GM18526 (cell line): ENCODE data around the gene ZMYND15.

Experiments used
- POLR2A ChIP-seq: IDR thresholded peaks from 3 replicates; pipeline ENCODE4 v1.6.1; 2011; ENCODE audit not compliant: insufficient read length; ENCODE audit errors: extremely low read depth

ZMYND15 gene

DNA sequence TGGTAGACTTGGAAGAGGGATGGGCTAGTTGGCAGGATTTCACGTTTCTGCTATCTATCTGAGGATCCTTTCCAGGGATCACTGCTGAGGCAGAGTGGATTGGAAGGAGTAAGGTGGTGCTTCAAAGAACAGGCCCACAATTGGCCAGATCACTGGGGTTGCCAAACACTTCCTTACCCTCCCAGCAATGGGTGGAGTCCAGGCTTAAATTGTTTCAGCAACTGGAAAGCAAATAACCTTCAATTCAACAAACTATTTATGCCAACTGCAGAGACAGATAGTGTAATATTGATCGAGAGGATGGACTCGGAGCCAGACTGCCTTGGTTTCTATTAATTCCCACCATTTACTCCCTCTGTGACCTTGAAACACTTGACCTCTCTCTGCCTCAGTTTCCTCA, 27.1 kb upstream of the ZMYND15 start:
- no peak for TF ChIP-seq POLR2A

GRCh38 chr17:4715063-4715744, 24.4 kb upstream of the ZMYND15 start:
- no peak for TF ChIP-seq POLR2A

- no peak for TF ChIP-seq POLR2A
Measured at GRCh38 chr17:4716081-4716480, 23.6 kb upstream of the ZMYND15 start.

GRCh38 chr17:4717791-4718190, 21.8 kb upstream of the ZMYND15 start:
- TF ChIP-seq POLR2A, result no peak

DNA sequence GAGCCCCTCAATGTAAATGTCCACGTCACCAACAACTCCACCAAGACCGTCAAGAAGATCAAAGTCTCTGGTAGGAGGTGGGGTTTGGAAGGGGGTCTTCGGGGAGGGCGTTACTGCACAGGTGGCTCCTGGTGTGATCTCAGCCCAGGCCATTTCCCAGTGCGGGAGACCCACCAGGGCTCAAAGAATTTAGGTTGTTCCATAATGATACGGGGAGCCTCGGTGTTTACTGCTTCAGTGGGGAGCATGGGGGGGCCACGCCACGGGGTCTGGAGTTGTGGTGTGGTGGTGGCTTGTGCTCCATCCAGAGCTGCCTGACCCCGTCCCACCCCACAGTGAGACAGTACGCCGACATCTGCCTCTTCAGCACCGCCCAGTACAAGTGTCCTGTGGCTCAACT, 21.4 kb upstream of the ZMYND15 start:
- no peak for TF ChIP-seq POLR2A

- TF ChIP-seq POLR2A, result no peak
Measured at GRCh38 chr17:4719146-4719545, 20.5 kb upstream of the ZMYND15 start.

DNA sequence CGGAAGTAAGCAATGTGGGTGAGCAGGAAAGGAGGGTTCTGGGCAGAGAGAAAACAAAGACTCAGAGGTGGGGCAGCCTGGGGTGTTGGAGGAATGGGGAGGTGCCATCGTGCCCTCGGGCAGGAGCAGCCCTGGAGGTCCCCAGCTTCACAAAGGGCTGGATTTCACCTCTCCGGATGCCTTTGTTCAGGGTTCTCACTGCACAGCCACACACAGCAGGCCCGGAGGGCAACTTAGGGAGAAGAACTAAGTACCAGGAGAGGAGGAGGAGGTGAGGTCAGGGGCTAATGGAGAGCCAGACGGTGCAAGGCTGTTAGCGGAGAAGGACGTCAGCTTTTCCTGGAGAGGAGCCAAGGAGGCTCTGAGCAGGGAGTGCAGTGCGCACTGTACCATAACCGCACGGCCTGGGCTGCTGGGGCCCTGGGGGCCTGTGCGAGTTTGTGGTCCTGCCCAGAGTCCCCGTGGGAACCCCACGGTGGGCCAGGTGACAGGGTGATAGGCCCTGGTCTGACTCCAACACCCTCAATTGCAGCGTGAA, 19.9 kb upstream of the ZMYND15 start:
- no peak for TF ChIP-seq POLR2A

- TF ChIP-seq POLR2A, result no peak
Measured at GRCh38 chr17:4720787-4721186, 18.8 kb upstream of the ZMYND15 start.

DNA sequence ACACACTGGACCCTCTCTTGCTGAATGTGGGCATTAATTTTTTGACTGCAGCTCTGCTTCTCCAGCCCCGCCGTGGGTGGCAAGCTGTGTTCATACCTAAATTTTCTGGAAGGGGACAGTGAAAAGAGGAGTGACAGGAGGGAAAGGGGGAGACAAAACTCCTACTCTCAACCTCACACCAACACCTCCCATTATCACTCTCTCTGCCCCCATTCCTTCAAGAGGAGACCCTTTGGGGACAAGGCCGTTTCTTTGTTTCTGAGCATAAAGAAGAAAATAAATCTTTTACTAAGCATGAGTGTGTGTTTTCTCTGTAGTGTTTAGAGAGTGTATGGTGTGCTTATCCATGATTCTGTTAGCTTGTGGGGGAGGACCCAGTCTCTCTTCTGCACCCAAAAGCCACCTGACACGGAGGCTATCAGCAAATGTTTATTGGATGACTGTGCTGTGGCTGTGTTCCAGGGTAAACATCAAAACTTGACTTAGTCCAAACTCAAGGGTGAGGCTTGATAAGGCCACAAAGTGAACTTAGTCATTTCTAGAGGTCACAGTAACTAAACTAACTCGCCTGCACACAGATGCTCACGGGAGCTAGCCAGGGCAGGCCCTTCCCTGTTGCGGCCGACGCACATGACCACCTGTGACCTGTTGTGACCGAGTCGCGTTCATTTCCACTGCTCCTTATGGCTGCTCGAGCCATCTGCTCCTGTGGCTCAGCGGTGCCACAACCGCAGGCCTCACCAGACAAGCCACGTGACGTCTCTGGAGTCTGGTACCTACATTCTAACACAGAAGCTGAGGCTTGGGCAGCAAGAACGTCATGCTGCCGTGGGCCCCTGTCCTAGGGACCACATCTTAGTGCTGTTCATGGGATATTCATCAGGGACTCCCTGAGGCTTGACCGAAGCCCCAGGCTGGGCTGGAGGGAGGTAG, 18.2 kb upstream of the ZMYND15 start:
- no peak for TF ChIP-seq POLR2A

- no peak for TF ChIP-seq POLR2A
Measured at GRCh38 chr17:4722678-4723240, 16.9 kb upstream of the ZMYND15 start.

DNA sequence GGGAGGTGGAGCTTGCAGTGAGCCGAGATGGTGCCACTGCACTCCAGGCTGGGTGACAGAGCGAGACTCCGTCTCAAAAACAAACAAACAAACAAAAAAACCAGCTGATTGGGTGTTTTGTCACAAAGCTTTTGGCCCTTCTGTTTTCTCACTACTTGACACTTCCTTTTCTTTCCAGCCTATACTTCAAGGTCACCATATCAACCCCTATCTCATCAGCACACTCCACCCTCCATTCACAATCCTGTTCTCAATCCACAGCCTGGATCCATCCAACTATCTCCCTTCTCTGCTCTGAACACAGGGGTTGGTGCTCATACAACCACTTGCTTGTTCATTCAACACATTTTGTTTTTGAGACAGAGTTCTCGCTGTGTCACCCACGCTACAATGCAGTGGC, 15.0 kb upstream of the ZMYND15 start:
- TF ChIP-seq POLR2A, result no peak

GRCh38 chr17:4725646-4726310, 13.9 kb upstream of the ZMYND15 start:
- TF ChIP-seq POLR2A, result no peak

DNA sequence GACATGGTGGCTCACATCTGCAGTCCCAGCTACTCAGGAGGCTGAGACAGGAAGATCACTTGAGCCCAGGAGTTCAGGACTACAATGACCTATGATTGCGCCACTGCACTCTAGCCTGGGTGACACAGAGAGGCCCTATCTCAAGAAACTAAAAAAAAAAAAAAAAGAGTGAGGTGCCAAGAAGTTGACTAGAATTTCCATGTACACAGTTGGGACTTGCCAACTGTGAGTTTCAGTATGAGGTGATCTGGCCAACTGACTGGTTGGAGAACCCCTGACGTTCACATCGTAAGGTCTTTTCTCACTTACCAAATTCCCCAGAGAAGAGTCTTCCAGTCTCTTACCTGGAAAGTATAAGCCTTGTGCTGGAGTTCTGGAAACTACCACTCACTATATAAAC, 11.5 kb upstream of the ZMYND15 start:
- TF ChIP-seq POLR2A, result no peak

GRCh38 chr17:4733073-4733531, 6.5 kb upstream of the ZMYND15 start:
- no peak for TF ChIP-seq POLR2A

GRCh38 chr17:4734857-4735475, 4.7 kb upstream of the ZMYND15 start:
- no peak for TF ChIP-seq POLR2A
